ENCODE data around the gene ZCCHC4.

ZCCHC4 gene

GRCh38 chr4:25377572-25378436 is 65.2 kb downstream of the ZCCHC4 start:
- ATAC-seq (ENCODE audit: low read depth) (no peak), DNase-seq (ENCODE audit: low spot score in 2 of 2) (no peak)
- Mint-ChIP-seq H3K9me3 (no peaks in the 10 kb centered on the region), H3K27ac (peak overlapping the region; percentile 87), H3K4me3 (no peak overlapping the region), H3K4me1 (peaks cover 3% of the 10 kb centered on the region), H3K36me3 (peaks cover 8% of the 10 kb centered on the region), H3K27me3 (no peaks in the 10 kb centered on the region)

- ATAC-seq (ENCODE audit: low read depth) (no peak), DNase-seq (ENCODE audit: low spot score in 2 of 2) (no peak)
- Mint-ChIP-seq H3K27ac (no peak overlapping the region), H3K27me3 (no peaks in the 10 kb centered on the region), H3K36me3 (peaks cover 10% of the 10 kb centered on the region), H3K4me3 (no peak overlapping the region), H3K9me3 (no peaks in the 10 kb centered on the region), H3K4me1 (peaks cover 3% of the 10 kb centered on the region)
Measured at GRCh38 chr4:25378437-25378743, 65.8 kb downstream of the ZCCHC4 start.

- Mint-ChIP-seq H3K4me3 (no peak overlapping the region), H3K27ac (no peak overlapping the region), H3K36me3 (peaks cover 19% of the 10 kb centered on the region), H3K27me3 (no peaks in the 10 kb centered on the region), H3K9me3 (no peaks in the 10 kb centered on the region), H3K4me1 (peaks cover 3% of the 10 kb centered on the region)
- DNase-seq (ENCODE audit: low spot score in 2 of 2) (no peak), ATAC-seq (ENCODE audit: low read depth) (no peak)
Measured at GRCh38 chr4:25379591-25379990, 67.0 kb downstream of the ZCCHC4 start.

- ATAC-seq (ENCODE audit: low read depth) (no peak), DNase-seq (ENCODE audit: low spot score in 2 of 2) (no peak)
- Mint-ChIP-seq H3K4me1 (no peaks in the 10 kb centered on the region), H3K9me3 (no peaks in the 10 kb centered on the region), H3K27me3 (no peaks in the 10 kb centered on the region), H3K4me3 (no peak overlapping the region), H3K36me3 (peaks cover 25% of the 10 kb centered on the region), H3K27ac (no peak overlapping the region)
Measured at GRCh38 chr4:25383647-25384046, 71.1 kb downstream of the ZCCHC4 start.

GRCh38 chr4:25386926-25387325 is 74.4 kb downstream of the ZCCHC4 start:
- Mint-ChIP-seq H3K9me3 (no peaks in the 10 kb centered on the region), H3K36me3 (peaks cover 27% of the 10 kb centered on the region), H3K4me3 (no peak overlapping the region), H3K27ac (no peak overlapping the region), H3K4me1 (no peaks in the 10 kb centered on the region), H3K27me3 (no peaks in the 10 kb centered on the region)
- ATAC-seq (ENCODE audit: low read depth) (no peak), DNase-seq (ENCODE audit: low spot score in 2 of 2) (no peak)

- H3K36me3 Mint-ChIP-seq, result peaks cover 54% of the 10 kb centered on the region
- H3K4me1 Mint-ChIP-seq, result peaks cover 2% of the 10 kb centered on the region
- DNase-seq (ENCODE audit: low spot score in 2 of 2) (no peak), ATAC-seq (ENCODE audit: low read depth) (no peak)
- H3K27me3 Mint-ChIP-seq, result no peaks in the 10 kb centered on the region
- no peak overlapping the region for H3K4me3 Mint-ChIP-seq
- H3K27ac Mint-ChIP-seq, result no peak overlapping the region
- peaks cover 4% of the 10 kb centered on the region for H3K9me3 Mint-ChIP-seq
Measured at GRCh38 chr4:25397305-25397704, 84.7 kb downstream of the ZCCHC4 start.

GRCh38 chr4:25399510-25399909 is 86.9 kb downstream of the ZCCHC4 start:
- ATAC-seq (ENCODE audit: low read depth) (no peak), DNase-seq (ENCODE audit: low spot score in 2 of 2) (no peak)
- H3K9me3 Mint-ChIP-seq, result peaks cover 4% of the 10 kb centered on the region
- H3K4me1 Mint-ChIP-seq, result peaks cover 2% of the 10 kb centered on the region
- no peak overlapping the region for H3K27ac Mint-ChIP-seq
- no peaks in the 10 kb centered on the region for H3K27me3 Mint-ChIP-seq
- H3K36me3 Mint-ChIP-seq, result peaks cover 55% of the 10 kb centered on the region
- H3K4me3 Mint-ChIP-seq, result no peak overlapping the region

GRCh38 chr4:25401066-25401465 is 88.5 kb downstream of the ZCCHC4 start:
- Mint-ChIP-seq H3K9me3 (peaks cover 4% of the 10 kb centered on the region), H3K4me3 (no peak overlapping the region), H3K4me1 (peaks cover 2% of the 10 kb centered on the region), H3K27ac (no peak overlapping the region), H3K36me3 (peaks cover 54% of the 10 kb centered on the region), H3K27me3 (no peaks in the 10 kb centered on the region)
- DNase-seq (ENCODE audit: low spot score in 2 of 2) (no peak), ATAC-seq (ENCODE audit: low read depth) (no peak)

GRCh38 chr4:25402521-25402920 is 89.9 kb downstream of the ZCCHC4 start:
- no peaks in the 10 kb centered on the region for H3K27me3 Mint-ChIP-seq
- peaks cover 43% of the 10 kb centered on the region for H3K36me3 Mint-ChIP-seq
- DNase-seq (ENCODE audit: low spot score in 2 of 2), result no peak
- peaks cover 2% of the 10 kb centered on the region for H3K4me1 Mint-ChIP-seq
- no peak for ATAC-seq (ENCODE audit: low read depth)
- no peak overlapping the region for H3K4me3 Mint-ChIP-seq
- H3K9me3 Mint-ChIP-seq, result no peaks in the 10 kb centered on the region
- no peak overlapping the region for H3K27ac Mint-ChIP-seq

- Mint-ChIP-seq H3K36me3 (peaks cover 36% of the 10 kb centered on the region), H3K27ac (no peak overlapping the region), H3K4me1 (peaks cover 2% of the 10 kb centered on the region), H3K27me3 (no peaks in the 10 kb centered on the region), H3K4me3 (no peak overlapping the region), H3K9me3 (no peaks in the 10 kb centered on the region)
- ATAC-seq (ENCODE audit: low read depth) (no peak), DNase-seq (ENCODE audit: low spot score in 2 of 2) (no peak)
Measured at GRCh38 chr4:25403699-25404098, 91.1 kb downstream of the ZCCHC4 start.

- Mint-ChIP-seq H3K4me1 (no peaks in the 10 kb centered on the region), H3K27me3 (no peaks in the 10 kb centered on the region), H3K4me3 (no peak overlapping the region), H3K9me3 (no peaks in the 10 kb centered on the region), H3K27ac (no peak overlapping the region), H3K36me3 (peaks cover 31% of the 10 kb centered on the region)
- ATAC-seq (ENCODE audit: low read depth) (no peak), DNase-seq (ENCODE audit: low spot score in 2 of 2) (no peak)
Measured at GRCh38 chr4:25405453-25405852, 92.9 kb downstream of the ZCCHC4 start.

- H3K9me3 Mint-ChIP-seq, result no peaks in the 10 kb centered on the region
- H3K27ac Mint-ChIP-seq, result no peak overlapping the region
- H3K36me3 Mint-ChIP-seq, result peaks cover 33% of the 10 kb centered on the region
- H3K4me1 Mint-ChIP-seq, result no peaks in the 10 kb centered on the region
- H3K4me3 Mint-ChIP-seq, result no peak overlapping the region
- ATAC-seq (ENCODE audit: low read depth), result no peak
- no peaks in the 10 kb centered on the region for H3K27me3 Mint-ChIP-seq
- no peak for DNase-seq (ENCODE audit: low spot score in 2 of 2)
Measured at GRCh38 chr4:25406081-25406692, 93.6 kb downstream of the ZCCHC4 start.

GRCh38 chr4:25410820-25411529 is 98.4 kb downstream of the ZCCHC4 start:
- Mint-ChIP-seq H3K4me1 (no peaks in the 10 kb centered on the region), H3K27me3 (no peaks in the 10 kb centered on the region), H3K27ac (no peak overlapping the region), H3K9me3 (no peaks in the 10 kb centered on the region), H3K36me3 (peaks cover 33% of the 10 kb centered on the region), H3K4me3 (no peak overlapping the region)
- DNase-seq (ENCODE audit: low spot score in 2 of 2) (no peak), ATAC-seq (ENCODE audit: low read depth) (no peak)

GRCh38 chr4:25413261-25413660 is 100.7 kb downstream of the ZCCHC4 start:
- no peaks in the 10 kb centered on the region for H3K27me3 Mint-ChIP-seq
- H3K36me3 Mint-ChIP-seq, result peaks cover 34% of the 10 kb centered on the region
- no peak overlapping the region for H3K4me3 Mint-ChIP-seq
- DNase-seq (ENCODE audit: low spot score in 2 of 2) (no peak), ATAC-seq (ENCODE audit: low read depth) (no peak)
- no peak overlapping the region for H3K27ac Mint-ChIP-seq
- H3K9me3 Mint-ChIP-seq, result no peaks in the 10 kb centered on the region
- no peaks in the 10 kb centered on the region for H3K4me1 Mint-ChIP-seq
